Subcutaneous abdominal adipose tissue (tissue), 5 donors: ENCODE data around the gene ABCC1.
"Not testable (repeated sequence)": the region's sequence is repeated elsewhere in the genome, so short reads cannot be mapped to it uniquely, and the experiment has no call there.

Experiments used
- H3K27ac ChIP-seq: one replicate; pipeline ENCODE4 v1.7.0; 2013; ENCODE audit warnings: low read depth, mild to moderate bottlenecking, inconsistent platforms, low read length, moderate library complexity
- H3K27me3 ChIP-seq, 5 donors: one replicate each; pipeline ENCODE4 v1.7.0; 2013; ENCODE audit warnings: low read length in 5 of 5, inconsistent platforms in 1 of 5; ENCODE audit not compliant: control insufficient read depth in 5 of 5, insufficient read depth in 4 of 5
- H3K36me3 ChIP-seq, 5 donors: one replicate each; pipeline ENCODE4 v1.7.0; 2013; ENCODE audit warnings: low read length in 5 of 5; ENCODE audit not compliant: control insufficient read depth in 5 of 5, insufficient read depth in 5 of 5
- H3K4me1 ChIP-seq, 5 donors: one replicate each; pipeline ENCODE4 v1.7.0; 2013; ENCODE audit warnings: low read length in 5 of 5, mild to moderate bottlenecking in 3 of 5, moderate library complexity in 1 of 5; ENCODE audit not compliant: control insufficient read depth in 5 of 5, insufficient read depth in 5 of 5
- H3K4me3 ChIP-seq, 5 donors: one replicate each; pipeline ENCODE4 v1.7.0; 2013; ENCODE audit warnings: low read length in 5 of 5, low read depth in 1 of 5
- H3K9ac ChIP-seq, 5 donors: one replicate each; pipeline ENCODE4 v1.7.0; 2013; ENCODE audit warnings: low read length in 5 of 5, mild to moderate bottlenecking in 4 of 5, moderate library complexity in 3 of 5
- H3K9me3 ChIP-seq, 5 donors: one replicate each; pipeline ENCODE4 v1.7.0; 2013; ENCODE audit warnings: low read length in 5 of 5; ENCODE audit not compliant: control insufficient read depth in 5 of 5
- donor health status: healthy.
- donor health status: healthy.
- donor health status: healthy.
- donor health status: healthy.
- donor health status: healthy.

Gene ABCC1

DNA sequence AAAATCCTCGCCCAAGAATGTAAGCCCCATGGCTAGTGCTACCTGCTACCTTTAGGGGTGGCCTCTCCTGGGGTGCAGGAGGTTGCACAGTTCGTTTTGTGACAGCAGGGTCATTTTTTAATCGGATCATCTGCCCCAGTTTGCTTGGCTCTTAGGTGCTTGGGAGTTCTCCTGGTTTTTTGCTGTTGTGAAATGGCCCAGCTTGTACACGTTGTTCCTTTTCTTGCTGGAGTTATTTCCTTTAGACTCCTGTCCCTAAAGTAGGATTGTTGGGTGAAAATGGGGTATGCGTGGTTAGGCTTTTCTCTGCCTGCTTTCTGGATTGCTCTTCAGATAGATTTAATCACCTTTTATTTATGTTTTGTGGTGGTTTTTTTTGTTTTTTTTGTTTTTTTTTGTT, 25.8 kb downstream of the ABCC1 start:
- H3K27me3 ChIP-seq = no peaks in the 10 kb centered on the region
- no peak overlapping the region for H3K27ac ChIP-seq

DNA sequence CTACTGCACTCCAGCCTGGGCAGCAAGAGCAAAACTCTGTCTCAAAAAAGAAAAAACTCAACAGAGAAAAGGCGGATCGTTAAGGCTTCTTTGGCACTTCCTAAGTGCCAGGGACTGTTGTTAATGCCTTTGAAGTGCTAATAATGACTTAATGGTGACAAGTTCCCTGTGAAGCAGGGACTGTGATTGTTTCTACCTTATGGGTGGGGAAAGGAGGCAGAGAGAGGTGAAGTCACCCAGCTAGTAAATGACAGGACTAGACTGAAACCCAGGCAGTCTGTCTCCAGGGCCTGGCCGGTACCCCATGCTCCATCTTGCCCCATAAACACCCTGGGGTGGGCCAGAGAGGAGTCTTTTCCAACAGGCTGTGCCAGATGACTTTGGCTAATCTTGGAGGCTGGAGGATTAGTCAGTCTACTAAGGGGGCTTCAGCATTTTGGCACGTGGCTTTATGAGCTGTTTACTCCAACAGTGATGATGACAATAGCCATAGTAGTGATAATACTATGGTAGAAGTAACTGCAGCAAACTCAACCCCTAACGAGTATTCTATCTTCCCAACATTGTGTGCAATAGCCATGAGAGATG, 26.9 kb downstream of the ABCC1 start:
- peaks cover 0 to 45% (median 41%) of the 10 kb centered on the region in 5 donors for H3K4me1 ChIP-seq
- H3K9me3 ChIP-seq = peaks cover 0 to 24% (median 4%) of the 10 kb centered on the region in 5 donors
- peak overlapping the region; percentile 80 for H3K27ac ChIP-seq
- H3K27me3 ChIP-seq = no peaks in the 10 kb centered on the region
- no peak overlapping the region for H3K4me3 ChIP-seq
- H3K36me3 ChIP-seq = peaks cover 0 to 4% (median 0%) of the 10 kb centered on the region in 5 donors
- peak overlapping the region in 2 of 5 donors; percentile 31 to 40 for H3K9ac ChIP-seq

More for the DNA sequence above, 25.8 kb downstream of the ABCC1 start:
- Histone ChIP-seq H3K9ac (no peak overlapping the region), H3K36me3 (peaks cover 0 to 5% (median 0%) of the 10 kb centered on the region in 5 donors), H3K4me1 (peaks cover 0 to 45% (median 41%) of the 10 kb centered on the region in 5 donors), H3K9me3 (peaks cover 0 to 15% (median 5%) of the 10 kb centered on the region in 5 donors), H3K4me3 (no peak overlapping the region)

DNA sequence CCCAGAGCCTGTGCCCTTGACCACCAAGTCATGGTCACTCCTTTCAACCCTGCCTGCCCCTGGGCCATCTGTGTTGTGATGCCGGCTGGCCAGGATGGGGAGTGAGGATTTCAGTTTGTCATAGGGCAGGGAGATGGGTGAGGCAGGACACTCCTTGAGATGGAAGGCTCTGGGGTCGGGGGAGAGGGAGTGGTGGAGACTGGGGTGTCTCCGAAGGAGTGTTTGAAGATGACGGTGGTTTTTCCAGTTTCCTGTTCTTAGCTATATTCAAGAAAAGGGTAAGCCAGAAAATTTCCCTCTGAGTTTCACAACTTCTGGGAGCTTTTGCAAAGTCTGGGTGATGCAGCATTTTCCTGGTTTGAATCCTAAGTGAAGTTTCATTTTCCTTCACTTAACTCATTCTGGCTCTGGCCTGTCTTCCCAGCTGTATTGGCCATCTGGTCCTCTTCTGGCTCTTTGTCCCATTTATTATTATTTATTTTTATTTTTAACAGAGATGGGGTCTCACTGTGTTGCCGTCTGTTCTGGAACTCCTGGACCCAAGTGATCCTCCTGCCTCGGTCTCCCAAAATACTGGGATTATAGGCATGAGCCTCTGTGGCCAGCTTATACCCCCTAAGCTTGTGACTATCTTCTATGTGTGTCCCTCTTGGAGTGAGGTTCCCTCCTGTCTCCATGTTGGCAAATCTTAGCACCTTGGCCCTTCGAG, 27.7 kb downstream of the ABCC1 start:
- H3K4me1 ChIP-seq = peaks cover 0 to 45% (median 41%) of the 10 kb centered on the region in 5 donors
- peaks cover 0 to 22% (median 9%) of the 10 kb centered on the region in 5 donors for H3K9me3 ChIP-seq
- H3K27ac ChIP-seq = peak overlapping the region; percentile 80
- peak overlapping the region in 3 of 5 donors; percentile 8 to 53 (median 31) for H3K9ac ChIP-seq
- peaks cover 0 to 4% (median 0%) of the 10 kb centered on the region in 5 donors for H3K36me3 ChIP-seq
- no peaks in the 10 kb centered on the region for H3K27me3 ChIP-seq
- H3K4me3 ChIP-seq = no peak overlapping the region

DNA sequence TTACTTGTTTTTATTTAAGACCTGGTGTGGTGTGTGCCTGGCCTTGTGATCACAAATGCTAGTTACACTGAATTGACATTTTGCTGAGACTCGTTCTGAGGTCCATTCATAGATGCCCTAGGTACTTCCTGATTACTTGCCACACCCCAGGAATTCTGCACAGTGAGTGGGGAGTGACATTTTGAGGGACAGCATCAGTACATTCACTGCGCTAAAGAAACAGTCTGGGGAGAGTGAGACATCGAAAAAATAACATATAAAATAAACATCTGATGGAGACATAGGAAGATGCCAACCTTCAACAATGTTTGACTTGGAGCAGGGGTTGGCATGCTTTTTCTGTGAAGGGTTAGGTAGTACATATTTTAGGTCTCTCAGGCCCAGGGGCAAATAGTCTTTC, 30.4 kb downstream of the ABCC1 start:
- Histone ChIP-seq H3K4me3 (no peak overlapping the region), H3K4me1 (peaks cover 2 to 45% (median 31%) of the 10 kb centered on the region in 5 donors), H3K27ac (no peak overlapping the region)

DNA sequence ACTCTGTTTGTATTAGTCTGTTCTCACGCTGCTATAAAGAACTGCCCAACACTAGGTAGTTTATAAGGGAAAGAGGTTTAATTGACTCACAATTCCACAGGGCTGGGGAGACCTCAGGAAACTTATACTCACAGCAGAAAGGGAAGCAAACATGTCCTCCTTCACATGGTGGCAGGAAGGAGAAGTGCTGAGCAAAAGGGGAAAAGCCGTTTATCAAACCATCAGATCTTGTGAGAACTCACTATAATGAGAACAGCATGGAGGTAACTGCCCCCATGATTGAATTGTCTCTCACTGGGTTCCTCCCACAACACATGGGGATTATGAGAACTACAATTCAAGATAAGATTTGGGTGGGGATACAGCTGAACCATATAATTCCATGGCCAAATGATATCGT, 30.9 kb downstream of the ABCC1 start:
- Histone ChIP-seq H3K36me3 (no peaks in the 10 kb centered on the region), H3K4me3 (peak overlapping the region in 1 of 5 donors; percentile 10), H3K4me1 (peaks cover 2 to 39% (median 26%) of the 10 kb centered on the region in 5 donors), H3K9me3 (peaks cover 0 to 13% (median 6%) of the 10 kb centered on the region in 5 donors), H3K27ac (no peak overlapping the region), H3K27me3 (no peaks in the 10 kb centered on the region), H3K9ac (no peak overlapping the region)

More for the DNA sequence above, 30.4 kb downstream of the ABCC1 start:
- Histone ChIP-seq H3K36me3 (no peaks in the 10 kb centered on the region), H3K27me3 (no peaks in the 10 kb centered on the region), H3K9me3 (peaks cover 0 to 13% (median 6%) of the 10 kb centered on the region in 5 donors), H3K9ac (no peak overlapping the region)

DNA sequence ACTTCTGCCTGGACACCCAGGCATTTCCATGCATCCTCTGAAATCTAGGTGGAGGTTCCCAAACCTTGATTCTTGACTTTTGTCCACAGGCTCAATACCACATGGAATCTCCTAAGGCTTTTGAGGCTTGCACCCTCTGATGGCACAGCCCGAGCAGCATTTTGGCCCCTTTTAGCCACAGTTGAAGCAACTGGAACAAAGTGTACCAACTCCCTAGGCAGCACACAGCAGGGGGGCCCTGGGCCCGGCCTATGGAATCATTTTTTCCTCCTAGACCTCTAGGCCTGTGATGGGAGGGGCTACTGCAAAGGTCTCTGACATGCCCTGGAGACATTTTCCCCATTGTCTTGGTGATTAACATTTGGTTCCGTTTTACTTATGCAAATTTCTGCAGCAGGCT, 32.0 kb downstream of the ABCC1 start:
- H3K9me3 ChIP-seq = peaks cover 0 to 13% (median 6%) of the 10 kb centered on the region in 5 donors
- H3K27me3 ChIP-seq = no peaks in the 10 kb centered on the region
- H3K36me3 ChIP-seq = no peaks in the 10 kb centered on the region
- H3K9ac ChIP-seq = no peak overlapping the region
- H3K27ac ChIP-seq = no peak overlapping the region
- peaks cover 2 to 29% (median 19%) of the 10 kb centered on the region in 5 donors for H3K4me1 ChIP-seq
- no peak overlapping the region for H3K4me3 ChIP-seq

DNA sequence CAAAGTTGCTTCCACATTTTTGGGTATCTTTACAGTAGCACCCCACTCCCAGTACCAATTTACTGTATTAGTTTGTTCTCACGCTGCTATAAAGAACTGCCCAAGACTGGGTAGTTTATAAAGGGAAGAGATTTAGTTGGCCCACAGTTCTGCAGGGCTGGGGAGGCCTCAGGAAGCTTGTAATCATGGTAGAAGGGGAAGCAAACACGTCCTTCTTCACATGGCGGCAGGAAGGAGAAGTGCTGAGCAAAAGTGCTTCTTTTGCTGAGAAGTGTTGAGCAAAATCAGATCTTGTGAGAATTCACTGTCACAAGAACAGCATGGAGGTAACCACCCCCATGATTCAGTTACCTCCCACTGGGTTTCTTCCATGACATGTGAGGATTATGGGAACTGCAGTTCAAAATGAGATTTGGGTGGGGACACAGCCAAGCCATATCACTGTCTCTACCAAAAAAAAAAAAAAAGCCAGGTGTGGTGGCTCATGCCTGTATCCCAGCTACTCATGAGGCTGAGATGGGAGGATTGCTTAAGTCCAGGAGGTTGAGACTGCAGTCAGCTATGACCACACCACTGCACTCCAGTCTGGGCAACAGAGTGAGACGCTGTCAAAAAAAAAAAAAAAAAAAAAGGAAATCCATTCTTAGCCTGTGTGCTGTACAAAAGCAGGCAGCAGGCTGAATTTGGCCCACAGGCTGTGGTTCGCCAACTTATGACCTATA, 32.9 kb downstream of the ABCC1 start:
- H3K9ac ChIP-seq, H3K36me3 ChIP-seq, H3K4me3 ChIP-seq, H3K27ac ChIP-seq, H3K27me3 ChIP-seq: not testable (repeated sequence)
- H3K9me3 ChIP-seq = peaks cover 0 to 13% (median 6%) of the 10 kb centered on the region in 5 donors
- H3K4me1 ChIP-seq = peaks cover 2 to 22% (median 10%) of the 10 kb centered on the region in 5 donors

DNA sequence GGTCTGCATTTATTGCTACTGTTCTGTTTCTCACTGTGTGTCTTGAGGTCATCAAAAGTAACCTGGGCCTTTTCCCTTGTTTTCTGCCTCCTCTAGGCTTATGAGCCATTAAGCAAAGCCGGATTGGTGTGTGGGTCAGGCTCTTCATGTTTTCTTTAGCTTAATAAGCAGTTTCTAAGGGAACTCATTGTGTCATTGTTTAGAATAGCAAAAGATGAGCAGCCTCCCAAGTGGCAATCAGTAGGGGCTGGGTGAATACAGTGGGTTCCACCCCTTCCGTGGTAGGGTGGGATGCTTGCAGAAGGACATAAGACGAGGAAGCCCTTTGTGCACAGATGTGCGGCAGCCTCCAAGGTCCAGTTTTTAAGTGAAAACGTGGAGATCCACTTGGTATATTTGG, 34.5 kb downstream of the ABCC1 start:
- Histone ChIP-seq H3K27me3 (no peaks in the 10 kb centered on the region), H3K9me3 (peaks cover 0 to 13% (median 6%) of the 10 kb centered on the region in 5 donors), H3K4me1 (peaks cover 2 to 32% (median 11%) of the 10 kb centered on the region in 5 donors), H3K9ac (no peak overlapping the region), H3K27ac (no peak overlapping the region), H3K36me3 (no peaks in the 10 kb centered on the region), H3K4me3 (no peak overlapping the region)

DNA sequence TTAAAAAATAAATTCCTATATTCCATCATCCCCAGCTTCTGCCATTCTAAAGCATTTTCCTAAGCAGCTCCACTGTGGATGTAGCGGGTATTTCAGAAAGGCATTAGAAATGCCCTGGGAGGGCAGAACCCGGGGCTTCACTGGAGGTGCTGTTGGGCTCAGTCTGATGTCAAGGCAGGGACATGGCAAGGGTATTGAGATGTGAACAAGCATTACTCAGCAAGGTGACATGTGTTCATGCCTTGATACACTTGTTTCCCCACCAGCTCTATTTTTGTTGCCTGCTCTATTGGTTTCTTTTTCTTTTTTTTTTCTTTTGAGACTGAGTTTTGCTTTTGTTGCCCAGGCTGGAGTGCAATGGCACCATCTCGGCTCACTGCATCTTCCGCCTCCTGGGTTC, 35.7 kb downstream of the ABCC1 start:
- H3K4me3 ChIP-seq = no peak overlapping the region
- H3K9ac ChIP-seq = no peak overlapping the region
- H3K27ac ChIP-seq = no peak overlapping the region
- H3K36me3 ChIP-seq = no peaks in the 10 kb centered on the region
- no peaks in the 10 kb centered on the region for H3K27me3 ChIP-seq
- peaks cover 2 to 36% (median 11%) of the 10 kb centered on the region in 5 donors for H3K4me1 ChIP-seq
- peaks cover 0 to 13% (median 6%) of the 10 kb centered on the region in 5 donors for H3K9me3 ChIP-seq
